Pancreas (tissue), 10 donors: ENCODE measurements around the gene RBM24. TPM values are rescaled to one million over a fixed set of nuclear protein-coding genes. Genes with fewer than 3 reads are reported as not detected.
"Not testable (repeated sequence)": the region's sequence is repeated elsewhere in the genome, so short reads cannot be mapped to it uniquely, and the experiment has no call there.

Source experiments
- ATAC-seq, 4 donors: fragments of 200-7000 bp; cut with Tn5 transposase; one replicate each; pipeline versions ENCODE4 v1.8.0 to v1.9.1; 2020; ENCODE audit warnings: mild to moderate bottlenecking in 4 of 4, moderate library complexity in 4 of 4
- DNase-seq, 6 donors: peaks; one replicate each; pipeline ENCODE4 v3.0.0-alpha.2; 2020
- FAIRE-seq: peaks from 2 replicates; lab custom pipeline; 2012; peaks lifted over from hg19 to GRCh38; lab: Jason Lieb, UNC
- H3K27ac ChIP-seq, 4 donors: fragments of 200-600 bp; sonication (generic); 1 replicate in 3 of 4; 2 replicates in 1 of 4; pipeline versions ENCODE4 v1.5.0 to v1.8.0; 2020
- H3K27me3 ChIP-seq, 4 donors: fragments of 200-600 bp; one replicate each; pipeline ENCODE4 v1.8.0; 2021
- H3K36me3 ChIP-seq, 3 donors: fragments of 200-600 bp; sonication (generic) in 1 of 3; one replicate each; pipeline versions ENCODE4 v1.5.0 to v1.8.0; 2020 to 2021
- H3K4me1 ChIP-seq, 3 donors: fragments of 200-600 bp; one replicate each; pipeline ENCODE4 v1.8.0; 2021
- H3K4me3 ChIP-seq, 4 donors: fragments of 200-600 bp; sonication (generic) in 2 of 4; one replicate each; pipeline versions ENCODE4 v1.5.0 to v1.8.0; 2020 to 2021
- H3K9me3 ChIP-seq, 4 donors: fragments of 200-600 bp; one replicate each; pipeline ENCODE4 v1.8.0; 2021
- WGBS, 2 donors: extraction: QIAGEN DNeasy Blood & Tissue Kit; methylation state at CpG; one replicate each; pipeline ENCODE4 v1.1.7; 2013; 5-methylcytosine and 5-hydroxymethylcytosine counted together
- intact Hi-C, 3 donors: fragments of 100-400 bp; cut with DNase I; formaldehyde crosslinking; loops; one replicate each; pipeline versions ENCODE4 v1.11.1 to v1.14.2; 2022
- polyA plus RNA-seq, 2 donors: library from polyadenylated mRNA; stranded (reverse); fragments of 200-250 nt; gene quantifications; one replicate each; pipeline ENCODE4 v1.2.3, GENCODE V29; 2013
- total RNA-seq, 6 donors: library from RNA; stranded (reverse); fragmentation: NEBNext Ultra II Directional in 4 of 6; extraction: Animal tissue kit (Norgen Biotek cat#: 25700) in 4 of 6; gene quantifications; one replicate each; pipeline versions ENCODE4 v1.2.1 to v1.2.4, GENCODE V29; 2021 to 2023
- TF ChIP-seq, protein P1 (sequence below), 4 donors: fragments of 200-600 bp; sonication (generic) in 3 of 4; IDR thresholded peaks; one replicate each; pipeline versions ENCODE4 v1.5.0 to v1.8.0; 2021; ENCODE audit warnings: antibody characterized with exemption in 4 of 4
- donor health status: healthy with polysubstance abuse.
- donor health status: DM: no; HTN: no; CAD: no; lungs with moderate emphysema.
- donor health status: DM: no; HTN: no; CAD: no.
- donor health status: control.
- donor health status: control.
- donor health status: Bipolar disorder and iron deficiency.
- donor health status: DM: yes; HTN: yes; CAD: no.
- donor health status: DM: no; HTN: no; CAD: no.
- donor health status: DM: no; HTN: no; CAD: no.
- donor health status: DM: yes; HTN: yes; CAD: no.

Gene RBM24
- total and polyA plus RNA-seq, 8 donors: 0.06 to 0.45 (median 0.12) TPM; not detected in 2

DNA sequence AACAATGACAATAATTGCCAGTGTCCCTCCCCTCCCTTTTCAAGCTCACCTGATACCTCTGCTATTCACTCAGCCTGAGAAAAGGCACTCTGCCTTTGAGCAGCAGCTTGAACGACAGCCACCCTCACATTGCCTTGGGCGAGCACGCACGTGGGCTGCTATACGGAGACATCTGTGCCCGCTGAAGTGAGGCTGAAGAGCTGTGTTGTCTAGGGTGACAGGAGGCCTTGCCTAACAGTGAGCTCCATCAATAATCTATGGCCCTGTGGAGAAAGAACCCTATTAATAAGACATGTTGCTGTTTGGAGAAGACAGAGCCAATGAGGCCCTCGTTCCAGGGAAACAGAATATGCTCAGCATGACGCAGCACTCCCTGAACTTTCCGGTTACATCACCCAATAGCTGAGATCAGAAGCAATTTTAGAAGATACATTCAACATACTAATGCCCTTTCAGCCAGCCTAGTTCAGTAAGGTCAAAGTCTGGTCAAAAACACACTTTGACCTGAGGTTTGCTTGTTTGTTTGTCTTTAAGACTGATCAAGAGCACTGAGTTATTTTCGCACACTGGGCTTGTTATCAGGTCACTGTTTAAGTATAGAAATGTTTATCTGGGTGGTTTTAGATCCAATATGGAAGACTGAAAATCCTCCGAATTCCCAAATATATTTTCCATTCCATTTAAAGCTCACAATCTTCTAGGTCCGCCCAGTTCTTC, 30.6 kb downstream of the RBM24 start:
- Histone ChIP-seq H3K27ac (no peak overlapping the region), H3K4me1 (peaks cover 0 to 7% (median 0%) of the 10 kb centered on the region in 3 donors), H3K36me3 (no peaks in the 10 kb centered on the region), H3K4me3 (no peak overlapping the region), H3K27me3 (no peaks in the 10 kb centered on the region), H3K9me3 (no peaks in the 10 kb centered on the region)
- intact Hi-C loops: no loop called here
- WGBS, 2 donors: 59 to 66% methylated on average over 12 of the region's 12 CpGs
- ATAC-seq (peak; percentile 58 to 81 (median 70)), FAIRE-seq (no peak), DNase-seq (no peak)
- TF ChIP-seq, protein P1, sequence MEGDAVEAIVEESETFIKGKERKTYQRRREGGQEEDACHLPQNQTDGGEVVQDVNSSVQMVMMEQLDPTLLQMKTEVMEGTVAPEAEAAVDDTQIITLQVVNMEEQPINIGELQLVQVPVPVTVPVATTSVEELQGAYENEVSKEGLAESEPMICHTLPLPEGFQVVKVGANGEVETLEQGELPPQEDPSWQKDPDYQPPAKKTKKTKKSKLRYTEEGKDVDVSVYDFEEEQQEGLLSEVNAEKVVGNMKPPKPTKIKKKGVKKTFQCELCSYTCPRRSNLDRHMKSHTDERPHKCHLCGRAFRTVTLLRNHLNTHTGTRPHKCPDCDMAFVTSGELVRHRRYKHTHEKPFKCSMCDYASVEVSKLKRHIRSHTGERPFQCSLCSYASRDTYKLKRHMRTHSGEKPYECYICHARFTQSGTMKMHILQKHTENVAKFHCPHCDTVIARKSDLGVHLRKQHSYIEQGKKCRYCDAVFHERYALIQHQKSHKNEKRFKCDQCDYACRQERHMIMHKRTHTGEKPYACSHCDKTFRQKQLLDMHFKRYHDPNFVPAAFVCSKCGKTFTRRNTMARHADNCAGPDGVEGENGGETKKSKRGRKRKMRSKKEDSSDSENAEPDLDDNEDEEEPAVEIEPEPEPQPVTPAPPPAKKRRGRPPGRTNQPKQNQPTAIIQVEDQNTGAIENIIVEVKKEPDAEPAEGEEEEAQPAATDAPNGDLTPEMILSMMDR (IDR thresholded peaks at IDR 0.05): no peak

GRCh38 chr6:17313238-17313637, 32.1 kb downstream of the RBM24 start:
- H3K9me3 ChIP-seq, intact Hi-C loops, H3K27me3 ChIP-seq, H3K4me1 ChIP-seq, H3K27ac ChIP-seq, H3K4me3 ChIP-seq, FAIRE-seq, DNase-seq, H3K36me3 ChIP-seq, ATAC-seq: not testable (repeated sequence)
- WGBS, 2 donors: 92 to 97% methylated on average over 7 of the region's 7 CpGs

GRCh38 chr6:17313971-17314370, 32.8 kb downstream of the RBM24 start:
- Histone ChIP-seq H3K9me3 (no peaks in the 10 kb centered on the region), H3K27ac (no peak overlapping the region), H3K4me1 (peaks cover 0 to 7% (median 0%) of the 10 kb centered on the region in 3 donors), H3K27me3 (no peaks in the 10 kb centered on the region), H3K4me3 (no peak overlapping the region), H3K36me3 (no peaks in the 10 kb centered on the region)
- FAIRE-seq (no peak), DNase-seq (no peak), ATAC-seq (no peak)
- WGBS, 2 donors: 93 to 95% methylated on average over 6 of the region's 6 CpGs
- intact Hi-C loops: no loop called here
- TF ChIP-seq, protein P1 (IDR thresholded peaks at IDR 0.05): no peak

GRCh38 chr6:17315262-17315661, 34.1 kb downstream of the RBM24 start:
- no peak overlapping the region for H3K4me3 ChIP-seq
- no peak overlapping the region for H3K27ac ChIP-seq
- DNase-seq (no peak), FAIRE-seq (no peak), ATAC-seq (no peak)
- H3K9me3 ChIP-seq: no peaks in the 10 kb centered on the region
- intact Hi-C loops: no loop called here
- TF ChIP-seq, protein P1 (IDR thresholded peaks at IDR 0.05): no peak
- H3K4me1 ChIP-seq: peaks cover 0 to 7% (median 0%) of the 10 kb centered on the region in 3 donors
- H3K27me3 ChIP-seq: no peaks in the 10 kb centered on the region
- no peaks in the 10 kb centered on the region for H3K36me3 ChIP-seq
- WGBS, 2 donors: 89 to 91% methylated on average over 3 of the region's 3 CpGs

GRCh38 chr6:17318435-17319165, 37.4 kb downstream of the RBM24 start:
- intact Hi-C loops: no loop called here
- TF ChIP-seq, protein P1 (IDR thresholded peaks at IDR 0.05): no peak
- ATAC-seq: no peak
- Histone ChIP-seq H3K36me3 (no peaks in the 10 kb centered on the region), H3K27ac (no peak overlapping the region), H3K27me3 (no peaks in the 10 kb centered on the region), H3K4me1 (no peaks in the 10 kb centered on the region), H3K9me3 (no peaks in the 10 kb centered on the region), H3K4me3 (no peak overlapping the region)
- 81 to 86% methylated on average over 5 of the region's 5 CpGs for WGBS, 2 donors
- FAIRE-seq: no peak
- DNase-seq: no peak

DNA sequence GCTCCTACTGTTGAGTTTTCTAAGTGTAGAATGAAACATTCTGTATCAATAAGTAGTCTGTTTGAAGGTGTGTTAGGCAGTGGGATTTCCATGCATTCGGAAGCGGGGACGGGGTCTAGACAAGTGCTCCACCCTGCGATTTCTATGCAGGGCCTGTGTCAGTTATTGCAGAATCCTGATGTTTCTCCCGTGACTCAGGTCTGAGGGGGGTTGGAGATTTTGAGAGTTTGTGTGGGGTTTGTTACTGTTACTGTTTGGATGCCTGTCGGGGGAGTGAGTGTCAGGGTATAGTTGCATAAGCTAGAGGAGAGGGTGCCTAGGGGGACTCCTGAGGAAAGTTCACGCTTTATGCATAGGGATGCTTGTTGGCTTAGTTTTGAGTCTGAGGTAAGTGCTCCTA, 39.1 kb downstream of the RBM24 start:
- H3K36me3 ChIP-seq, H3K4me1 ChIP-seq, H3K4me3 ChIP-seq, H3K9me3 ChIP-seq, DNase-seq, ATAC-seq, FAIRE-seq, intact Hi-C loops, H3K27ac ChIP-seq, H3K27me3 ChIP-seq: not testable (repeated sequence)
- 89 to 94% methylated on average over 7 of the region's 7 CpGs for WGBS, 2 donors
